Immature natural killer cell (primary cell): Measurements from ENCODE around the gene AMMECR1L. TPM values are rescaled to one million over a fixed set of nuclear protein-coding genes. Genes with fewer than 3 reads are reported as not detected.
"Not testable (repeated sequence)": the region's sequence is repeated elsewhere in the genome, so short reads cannot be mapped to it uniquely, and the experiment has no call there.

ENCODE experiments used
- DNase-seq, 3 donors: peaks; one replicate each; pipeline ENCODE4 v3.0.0; 2022; ENCODE audit warnings: mixed read lengths in 1 of 3
- H3K27ac Mint-ChIP-seq, 6 donors: one replicate each; pipeline ENCODE4 v1.8.0; 2020; ENCODE audit warnings: mixed read lengths in 6 of 6, mild to moderate bottlenecking in 5 of 6, inconsistent platforms in 4 of 6, moderate library complexity in 3 of 6
- H3K27me3 Mint-ChIP-seq, 3 donors: one replicate each; pipeline ENCODE4 v1.8.0; 2020 to 2021; ENCODE audit warnings: low read depth in 3 of 3, mild to moderate bottlenecking in 3 of 3, mixed read lengths in 3 of 3, moderate library complexity in 3 of 3, inconsistent platforms in 1 of 3
- H3K36me3 Mint-ChIP-seq, 3 donors: one replicate each; pipeline ENCODE4 v1.8.0; 2020; ENCODE audit warnings: mixed read lengths in 3 of 3, inconsistent platforms in 2 of 3, mild to moderate bottlenecking in 2 of 3
- H3K4me1 Mint-ChIP-seq, 2 donors: one replicate each; pipeline ENCODE4 v1.8.0; 2020; ENCODE audit warnings: inconsistent platforms in 2 of 2, mild to moderate bottlenecking in 2 of 2, mixed read lengths in 2 of 2, moderate library complexity in 1 of 2
- H3K4me3 Mint-ChIP-seq, 5 donors: one replicate each; pipeline ENCODE4 v1.8.0; 2020; ENCODE audit warnings: mild to moderate bottlenecking in 5 of 5, mixed read lengths in 5 of 5, inconsistent platforms in 3 of 5, moderate library complexity in 3 of 5
- H3K9me3 Mint-ChIP-seq, 6 donors: one replicate each; pipeline ENCODE4 v1.8.0; 2020; ENCODE audit warnings: mild to moderate bottlenecking in 6 of 6, mixed read lengths in 6 of 6, inconsistent platforms in 4 of 6, moderate library complexity in 3 of 6
- polyA plus RNA-seq, 3 donors: library from polyadenylated mRNA; unstranded; fragments of 300-500 nt; fragmentation: Illumina TruSeq; gene quantifications; one replicate each; pipeline ENCODE4 v1.2.3, GENCODE V29; 2021

AMMECR1L gene
- polyA plus RNA-seq, result 1 to 10 TPM; 2.7 to 7.8 (median 4.2) TPM

DNA sequence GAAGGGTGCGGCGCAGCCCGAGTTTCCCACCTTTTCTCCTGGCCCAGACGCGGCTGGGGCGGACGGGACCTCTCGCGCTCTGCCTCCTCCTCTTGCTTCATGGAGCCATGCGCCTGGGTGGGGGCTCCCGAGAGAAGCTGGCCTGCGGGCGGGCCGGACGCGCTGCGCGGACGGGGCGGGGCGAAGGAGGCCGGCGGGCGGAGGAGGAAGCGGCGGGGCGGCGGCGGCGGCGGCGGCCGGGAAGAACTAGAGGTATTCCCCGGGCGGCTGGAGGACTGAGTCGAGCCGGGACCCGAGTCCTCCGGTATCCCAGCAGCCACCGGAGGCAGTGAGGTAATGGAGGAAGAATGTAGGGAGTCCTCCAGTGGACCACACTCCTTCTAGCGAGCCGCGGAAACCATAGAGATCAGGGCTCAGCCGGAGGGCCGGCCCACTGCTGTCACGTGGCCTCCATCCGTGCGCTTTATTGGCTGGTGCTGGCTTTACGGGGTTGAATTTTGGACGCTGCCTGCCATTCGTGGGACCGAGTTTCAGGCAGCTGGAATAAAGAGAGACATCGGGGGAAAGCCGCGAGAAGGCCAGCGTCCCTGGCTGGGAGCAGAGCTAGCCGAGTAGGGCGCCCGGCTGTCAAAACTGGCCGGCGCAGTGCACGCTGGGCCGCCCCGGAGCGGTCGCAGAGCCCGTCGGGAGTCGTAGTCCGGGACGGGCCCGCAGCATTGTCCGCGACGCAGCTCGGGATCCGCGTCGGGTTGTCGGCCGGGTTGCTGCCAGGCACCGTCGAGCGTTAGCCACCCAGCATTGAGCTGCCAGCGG is at the start of gene AMMECR1L:
AMMECR1L (minus strand) TSS at position 177 of the 813 bp plus-strand sequence. CDS start 11,722 bp downstream, outside the sequence.
- Mint-ChIP-seq H3K4me3 (peak within 1 kb of the TSS; percentile 85 to 92 (median 88)), H3K4me1 (peaks cover 24 to 45% of the 10 kb centered on the region in 2 donors), H3K27ac (peak within 1 kb of the TSS; percentile 79 to 92 (median 89))
- H3K36me3 Mint-ChIP-seq, H3K27me3 Mint-ChIP-seq, H3K9me3 Mint-ChIP-seq: not testable (repeated sequence)
- peak; percentile 77 to 82 (median 80) for DNase-seq

DNA sequence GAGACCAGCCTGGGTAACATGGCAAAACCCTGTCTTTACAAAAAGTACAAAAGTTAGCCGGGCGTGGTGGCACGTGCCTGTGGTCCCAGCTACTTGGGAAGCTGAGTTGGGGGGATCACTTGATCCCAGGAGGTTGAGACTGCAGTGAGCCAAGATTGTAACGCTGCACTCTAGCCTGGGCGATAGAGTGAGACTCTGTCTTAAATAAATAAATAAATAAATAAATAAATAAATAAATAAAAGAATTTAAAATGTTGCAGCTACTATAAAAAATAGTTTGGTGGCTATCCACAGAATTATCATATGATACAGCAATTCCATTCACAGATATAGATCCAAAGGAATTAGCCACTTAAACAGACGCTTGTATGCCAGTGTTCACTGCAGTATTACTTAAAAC is 49.6 kb upstream of the AMMECR1L start:
- peaks cover 0 to 7% (median 5%) of the 10 kb centered on the region in 3 donors for H3K27me3 Mint-ChIP-seq
- no peak overlapping the region for H3K27ac Mint-ChIP-seq
- H3K4me3 Mint-ChIP-seq, result no peak overlapping the region
- no peaks in the 10 kb centered on the region for H3K9me3 Mint-ChIP-seq
- no peak for DNase-seq
- no peaks in the 10 kb centered on the region for H3K4me1 Mint-ChIP-seq
- H3K36me3 Mint-ChIP-seq, result peaks cover 0 to under 1% (median under 1%) of the 10 kb centered on the region in 3 donors

DNA sequence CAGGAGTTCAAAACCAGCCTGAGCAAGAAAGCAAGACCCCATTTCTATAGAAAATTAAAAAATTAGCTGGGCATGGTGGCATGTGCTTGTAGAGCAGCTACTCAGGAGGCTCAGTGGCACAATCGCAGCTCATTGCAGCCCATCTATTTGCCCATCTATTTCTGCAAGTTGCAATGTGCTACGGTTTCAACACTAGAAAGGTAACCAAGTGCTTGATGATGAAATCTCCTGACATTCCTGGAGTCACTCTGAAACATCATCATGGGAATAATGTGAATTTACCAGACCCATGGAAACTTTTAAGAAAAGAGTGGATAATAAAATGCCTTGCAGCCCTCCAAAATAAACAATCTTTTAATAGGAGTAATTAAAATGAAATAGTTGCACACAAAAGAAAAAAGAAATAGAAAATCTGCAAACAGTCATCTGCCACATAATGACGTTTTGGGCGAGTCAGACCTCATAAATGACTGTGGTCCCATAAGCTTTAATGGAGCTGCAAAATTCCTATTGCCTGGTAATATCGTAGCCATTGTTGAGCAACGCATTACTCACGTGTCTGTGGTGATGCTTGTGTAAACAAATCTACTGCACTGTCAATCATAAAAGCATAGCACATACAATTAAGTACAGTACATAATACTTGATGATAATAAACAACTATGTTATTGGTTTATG is 46.6 kb upstream of the AMMECR1L start:
- no peak for DNase-seq
- Mint-ChIP-seq H3K27ac (no peak overlapping the region), H3K9me3 (no peaks in the 10 kb centered on the region), H3K4me1 (no peaks in the 10 kb centered on the region), H3K27me3 (peaks cover 0 to 9% (median 8%) of the 10 kb centered on the region in 3 donors), H3K4me3 (no peak overlapping the region), H3K36me3 (no peaks in the 10 kb centered on the region)

DNA sequence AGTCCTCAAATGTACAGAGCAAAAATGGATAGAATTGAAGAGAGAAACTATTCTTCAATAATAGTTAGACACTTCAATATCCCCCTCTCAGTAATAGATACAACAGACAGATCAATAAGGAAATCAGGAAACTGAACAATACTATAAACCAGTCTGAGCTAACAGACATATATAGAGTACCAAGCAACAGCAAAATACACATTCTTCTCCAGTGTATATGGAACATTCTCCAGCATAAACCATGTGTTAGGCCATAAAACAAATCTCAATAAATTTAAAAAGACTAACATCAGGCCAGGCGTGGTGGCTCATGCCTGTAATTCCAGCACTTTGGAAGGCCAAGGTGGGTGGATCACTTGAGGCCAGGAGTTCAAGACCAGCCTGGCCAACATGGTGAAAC is 43.7 kb upstream of the AMMECR1L start:
- H3K27ac Mint-ChIP-seq, result no peak overlapping the region

DNA sequence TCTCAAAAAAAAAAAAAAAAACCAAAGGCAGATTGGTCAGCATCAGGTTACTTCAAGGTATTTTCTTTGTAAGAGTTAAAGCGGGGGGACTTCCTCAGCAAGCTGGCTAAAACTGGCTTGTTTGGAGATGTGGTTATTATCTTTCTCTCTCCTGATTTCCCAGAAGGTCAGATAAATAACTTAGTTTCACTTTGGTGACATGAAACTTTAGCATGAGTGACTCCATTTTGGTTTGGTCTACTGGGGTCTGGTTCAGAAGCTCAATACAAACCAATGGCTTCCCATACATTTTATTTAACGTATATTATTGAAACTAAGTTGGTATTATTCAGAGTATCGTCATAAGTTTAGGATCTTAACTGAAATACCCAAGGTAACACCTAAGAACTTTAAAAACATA is 41.6 kb upstream of the AMMECR1L start:
- no peak for DNase-seq
- no peaks in the 10 kb centered on the region for H3K4me1 Mint-ChIP-seq
- no peak overlapping the region for H3K27ac Mint-ChIP-seq
- H3K4me3 Mint-ChIP-seq, result no peak overlapping the region
- H3K27me3 Mint-ChIP-seq, result peaks cover 2 to 10% (median 3%) of the 10 kb centered on the region in 3 donors
- H3K9me3 Mint-ChIP-seq, result no peaks in the 10 kb centered on the region
- no peaks in the 10 kb centered on the region for H3K36me3 Mint-ChIP-seq

More for the DNA sequence above, 43.7 kb upstream of the AMMECR1L start:
- Mint-ChIP-seq H3K9me3 (no peaks in the 10 kb centered on the region), H3K27me3 (peaks cover 2 to 11% (median 8%) of the 10 kb centered on the region in 3 donors), H3K4me3 (no peak overlapping the region), H3K4me1 (no peaks in the 10 kb centered on the region), H3K36me3 (no peaks in the 10 kb centered on the region)
- DNase-seq, result no peak

DNA sequence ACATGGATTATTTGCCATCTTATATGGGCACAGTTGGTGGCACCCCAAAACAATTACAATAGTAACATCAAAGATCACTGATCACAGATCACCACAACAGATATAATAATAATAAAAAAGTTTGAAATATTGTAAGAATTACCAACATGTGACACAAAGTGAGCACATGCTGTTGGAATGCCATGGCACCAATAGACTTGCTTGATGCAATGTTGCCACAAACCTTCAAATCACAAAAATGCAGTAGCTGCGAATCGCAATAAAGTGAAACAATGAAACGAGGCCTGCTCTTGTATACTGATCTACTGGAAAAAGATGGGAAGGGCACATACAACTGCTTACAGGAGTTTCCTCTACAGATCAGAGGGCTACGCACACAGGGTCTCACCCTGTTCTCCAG is 32.2 kb upstream of the AMMECR1L start:
- no peaks in the 10 kb centered on the region for H3K4me1 Mint-ChIP-seq
- peaks cover 0 to 2% (median 0%) of the 10 kb centered on the region in 3 donors for H3K27me3 Mint-ChIP-seq
- no peaks in the 10 kb centered on the region for H3K9me3 Mint-ChIP-seq
- no peak for DNase-seq
- no peak overlapping the region for H3K27ac Mint-ChIP-seq
- H3K36me3 Mint-ChIP-seq, result no peaks in the 10 kb centered on the region
- no peak overlapping the region for H3K4me3 Mint-ChIP-seq

DNA sequence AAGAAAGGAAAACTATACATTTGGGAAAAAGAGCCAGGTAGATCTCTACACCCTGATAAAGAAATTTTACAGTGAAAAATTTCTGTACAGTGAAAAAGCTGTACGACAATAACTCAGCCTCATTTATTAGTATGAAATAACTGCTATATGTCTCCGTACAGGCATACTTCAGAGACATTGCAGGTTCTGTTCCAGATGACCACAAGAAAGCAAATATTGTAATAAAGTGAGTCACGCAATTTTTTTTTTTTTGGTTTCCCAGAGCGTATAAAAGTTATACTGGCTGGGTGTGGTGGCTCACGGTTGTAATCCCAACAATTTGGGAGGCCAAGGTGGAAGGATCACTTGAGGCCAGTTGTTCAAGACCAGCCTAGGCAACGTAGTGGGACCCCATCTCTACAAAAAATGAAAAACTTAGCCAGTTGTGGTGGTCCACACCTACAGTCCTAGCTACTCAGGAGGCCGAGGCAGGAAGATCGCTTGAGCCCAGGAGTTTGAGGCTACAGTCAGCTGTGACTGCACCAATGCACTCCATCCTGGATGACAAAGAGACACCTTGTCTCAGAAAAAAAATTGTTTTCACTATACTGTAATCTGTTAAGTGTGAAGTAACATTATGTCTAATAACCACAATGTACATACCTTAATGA is 28.2 kb upstream of the AMMECR1L start:
- Mint-ChIP-seq H3K4me1 (no peaks in the 10 kb centered on the region), H3K27ac (no peak overlapping the region), H3K4me3 (no peak overlapping the region), H3K36me3 (no peaks in the 10 kb centered on the region), H3K9me3 (no peaks in the 10 kb centered on the region), H3K27me3 (peaks cover 1 to 5% (median 3%) of the 10 kb centered on the region in 3 donors)
- DNase-seq, result no peak

DNA sequence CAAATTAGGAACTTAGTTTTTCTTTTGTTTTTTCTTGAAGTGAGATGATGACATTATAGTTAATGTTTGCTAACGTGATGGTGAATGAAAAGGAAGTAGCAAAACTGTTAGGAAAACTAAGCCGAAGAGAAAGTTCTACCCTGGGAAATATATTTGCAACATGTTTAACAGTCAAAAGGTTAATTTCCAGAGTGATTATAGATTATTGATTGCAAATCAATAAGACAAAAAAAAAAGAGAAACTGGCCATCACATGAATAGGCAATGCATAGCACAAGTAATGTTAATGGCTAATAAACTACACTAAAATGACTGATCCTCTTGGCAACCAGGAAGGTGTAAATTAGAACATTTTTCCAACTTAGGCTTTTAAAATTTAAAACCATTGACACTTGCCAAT is 26.0 kb upstream of the AMMECR1L start:
- Mint-ChIP-seq H3K4me3 (no peak overlapping the region), H3K27me3 (peaks cover 2 to 5% (median 3%) of the 10 kb centered on the region in 3 donors), H3K36me3 (no peaks in the 10 kb centered on the region), H3K27ac (no peak overlapping the region), H3K9me3 (no peaks in the 10 kb centered on the region), H3K4me1 (no peaks in the 10 kb centered on the region)
- DNase-seq, result no peak

DNA sequence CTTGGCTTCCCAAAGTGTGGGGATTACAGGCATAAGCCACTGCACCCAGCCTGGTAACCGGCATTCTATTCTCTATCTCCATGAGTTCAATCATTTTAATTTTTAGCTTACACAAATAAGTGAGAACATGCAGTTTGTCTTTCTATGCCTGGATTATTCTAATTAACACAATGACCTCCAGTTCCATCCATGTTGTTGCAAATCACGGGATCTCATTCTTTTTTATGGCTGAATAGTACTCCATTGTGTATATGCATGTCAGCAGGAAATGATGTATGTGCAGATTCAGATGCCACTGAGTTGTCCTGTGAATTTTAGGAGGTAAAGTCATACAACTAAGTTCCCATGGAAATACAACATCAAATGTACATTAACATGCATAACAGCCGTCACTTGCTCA is 24.7 kb upstream of the AMMECR1L start:
- H3K27ac Mint-ChIP-seq, result no peak overlapping the region
- no peak for DNase-seq
- H3K9me3 Mint-ChIP-seq, result no peaks in the 10 kb centered on the region
- no peaks in the 10 kb centered on the region for H3K36me3 Mint-ChIP-seq
- no peaks in the 10 kb centered on the region for H3K4me1 Mint-ChIP-seq
- H3K4me3 Mint-ChIP-seq, result no peak overlapping the region
- peaks cover 4 to 9% (median 5%) of the 10 kb centered on the region in 3 donors for H3K27me3 Mint-ChIP-seq

DNA sequence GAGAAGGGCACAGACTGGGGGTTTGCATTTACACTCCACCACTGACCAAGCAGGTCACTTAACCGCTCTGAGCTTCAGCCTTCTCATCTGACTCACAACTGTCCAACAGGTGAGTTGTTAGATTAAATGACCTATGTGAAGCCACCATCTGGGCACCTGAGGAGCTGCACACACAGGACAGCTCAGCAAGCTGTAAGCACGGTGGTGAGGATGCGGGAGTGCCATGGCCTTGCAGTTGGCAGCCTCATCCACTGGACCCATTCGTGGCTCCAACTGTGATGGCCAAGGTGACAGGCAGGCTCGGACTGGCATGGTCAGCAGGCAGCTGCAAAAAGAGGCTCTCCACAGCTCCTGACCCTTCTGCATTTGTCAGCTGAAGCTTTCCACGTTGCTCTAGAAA is 23.3 kb upstream of the AMMECR1L start:
- H3K27me3 Mint-ChIP-seq, result peaks cover 4 to 10% (median 5%) of the 10 kb centered on the region in 3 donors
- no peak overlapping the region for H3K27ac Mint-ChIP-seq
- no peaks in the 10 kb centered on the region for H3K36me3 Mint-ChIP-seq
- no peak overlapping the region for H3K4me3 Mint-ChIP-seq
- H3K4me1 Mint-ChIP-seq, result no peaks in the 10 kb centered on the region
- no peak for DNase-seq
- no peaks in the 10 kb centered on the region for H3K9me3 Mint-ChIP-seq

DNA sequence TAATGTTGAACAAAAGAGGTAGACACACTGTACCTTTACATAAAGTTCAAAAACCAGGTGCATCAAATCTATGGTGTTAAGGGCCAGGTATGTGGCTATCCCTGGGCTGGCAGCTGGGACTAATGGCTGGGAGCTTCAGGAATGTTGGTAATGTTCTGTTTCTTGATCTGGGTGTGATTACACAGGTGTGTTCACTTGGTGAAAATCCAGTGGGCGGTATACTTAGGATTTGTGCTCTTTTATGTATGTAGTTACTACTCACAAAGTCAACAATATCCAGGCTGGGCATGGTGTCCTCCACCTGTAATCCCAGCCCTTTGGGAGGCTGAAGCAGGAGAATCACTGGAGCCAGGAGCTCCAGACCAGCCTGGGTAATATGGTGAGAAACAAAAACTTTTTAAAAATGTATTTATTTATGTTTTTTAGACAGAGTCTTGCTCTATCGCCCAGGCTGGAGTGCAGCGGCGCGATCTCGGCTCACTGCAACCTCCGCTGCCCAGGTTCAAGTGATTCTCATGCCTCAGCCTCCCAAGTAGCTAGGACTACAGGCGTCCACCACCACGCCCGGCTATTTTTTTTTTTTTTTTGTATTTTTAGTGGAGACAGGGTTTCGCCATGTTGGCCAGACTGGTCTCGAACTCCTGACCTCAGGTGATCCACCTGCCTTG is 22.1 kb upstream of the AMMECR1L start:
- H3K9me3 Mint-ChIP-seq, H3K4me3 Mint-ChIP-seq, H3K4me1 Mint-ChIP-seq, H3K36me3 Mint-ChIP-seq, H3K27me3 Mint-ChIP-seq, H3K27ac Mint-ChIP-seq, DNase-seq: not testable (repeated sequence)

DNA sequence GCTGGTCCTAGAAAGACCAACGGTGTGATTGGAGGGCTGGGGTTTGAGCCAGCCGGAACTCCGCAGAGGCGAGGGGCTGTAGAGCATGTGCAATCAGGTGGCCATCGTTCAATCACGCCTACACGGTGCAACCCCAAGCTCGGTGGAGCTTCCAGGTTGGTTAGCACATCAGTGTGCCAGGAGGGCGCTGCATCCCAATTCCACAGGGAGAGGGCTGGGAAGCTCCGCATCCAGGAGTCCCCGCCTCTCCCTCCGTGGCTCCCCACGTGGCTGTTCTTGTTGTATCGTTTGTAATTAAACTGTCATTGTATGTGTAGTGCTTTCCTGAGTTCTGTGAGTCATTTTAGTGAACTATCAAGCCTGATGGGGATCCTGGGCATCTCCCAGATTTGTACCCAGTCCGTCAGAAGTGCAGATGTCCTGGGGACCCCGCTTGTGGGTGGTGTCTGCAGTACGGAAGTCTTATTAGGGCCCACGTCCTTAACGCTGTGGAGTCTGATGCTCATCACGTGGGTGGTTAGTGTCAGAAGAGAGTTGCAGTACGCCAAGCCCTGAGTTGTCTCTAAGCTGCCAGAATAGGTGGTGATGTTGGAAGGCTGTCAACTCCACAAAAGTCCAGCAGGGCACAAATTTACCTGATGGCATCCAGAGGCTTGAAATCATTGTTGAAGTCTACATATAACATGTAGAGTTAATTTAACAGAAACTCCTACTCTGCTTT is 20.6 kb upstream of the AMMECR1L start:
- no peak overlapping the region for H3K4me3 Mint-ChIP-seq
- no peak for DNase-seq
- H3K36me3 Mint-ChIP-seq, result no peaks in the 10 kb centered on the region
- no peaks in the 10 kb centered on the region for H3K9me3 Mint-ChIP-seq
- peaks cover 2 to 10% (median 4%) of the 10 kb centered on the region in 3 donors for H3K27me3 Mint-ChIP-seq
- no peaks in the 10 kb centered on the region for H3K4me1 Mint-ChIP-seq
- no peak overlapping the region for H3K27ac Mint-ChIP-seq

DNA sequence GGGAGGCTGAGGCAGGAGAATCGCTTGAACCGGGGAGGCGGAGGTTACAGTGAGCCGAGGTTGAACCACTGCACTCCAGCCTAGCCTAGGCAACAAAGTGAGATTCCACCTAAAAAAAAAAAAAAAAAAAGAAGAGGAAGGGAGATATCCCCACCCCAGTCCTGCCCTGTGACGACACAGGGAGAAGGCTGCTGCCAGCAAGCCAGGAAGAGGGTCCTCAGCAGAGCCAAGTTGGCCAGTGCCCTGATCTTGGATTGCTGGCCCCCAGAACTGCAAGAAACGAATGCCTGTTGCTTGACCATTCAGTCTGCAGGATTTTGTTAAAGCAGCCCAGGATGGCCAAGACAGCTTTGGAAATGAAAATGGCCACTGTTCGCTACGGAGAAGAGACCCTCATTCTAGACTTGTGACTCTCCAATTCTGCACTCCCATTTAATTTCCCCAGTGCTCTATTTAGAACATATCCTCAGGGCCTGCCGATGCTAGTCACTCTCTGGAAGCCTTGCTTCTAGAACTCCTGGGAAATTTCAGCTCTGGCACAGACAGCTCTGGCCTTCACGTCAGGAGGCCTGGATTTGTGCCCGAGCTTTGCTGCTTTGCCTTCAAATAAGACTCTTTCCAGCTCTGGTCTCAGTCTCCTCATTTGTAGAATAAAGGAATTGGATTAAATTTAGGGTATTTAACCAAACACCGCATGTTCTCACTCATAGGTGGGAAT is 15.7 kb upstream of the AMMECR1L start:
- no peak for DNase-seq
- H3K4me3 Mint-ChIP-seq, result no peak overlapping the region
- H3K36me3 Mint-ChIP-seq, result no peaks in the 10 kb centered on the region
- H3K9me3 Mint-ChIP-seq, result no peaks in the 10 kb centered on the region
- H3K27ac Mint-ChIP-seq, result no peak overlapping the region
- H3K27me3 Mint-ChIP-seq, result peaks cover 0 to 7% (median 2%) of the 10 kb centered on the region in 3 donors
- no peaks in the 10 kb centered on the region for H3K4me1 Mint-ChIP-seq
